ENCODE results near the gene CDON. TPM values are rescaled to one million over a fixed set of nuclear protein-coding genes. Genes with fewer than 3 reads are reported as not detected.

Gene CDON
- total and polyA plus RNA-seq, 2 of the 13 experiments (the other 11 are each of a cell fraction or from before 2014, with no cell fraction given): 9.6 to 12.8 TPM

DNA sequence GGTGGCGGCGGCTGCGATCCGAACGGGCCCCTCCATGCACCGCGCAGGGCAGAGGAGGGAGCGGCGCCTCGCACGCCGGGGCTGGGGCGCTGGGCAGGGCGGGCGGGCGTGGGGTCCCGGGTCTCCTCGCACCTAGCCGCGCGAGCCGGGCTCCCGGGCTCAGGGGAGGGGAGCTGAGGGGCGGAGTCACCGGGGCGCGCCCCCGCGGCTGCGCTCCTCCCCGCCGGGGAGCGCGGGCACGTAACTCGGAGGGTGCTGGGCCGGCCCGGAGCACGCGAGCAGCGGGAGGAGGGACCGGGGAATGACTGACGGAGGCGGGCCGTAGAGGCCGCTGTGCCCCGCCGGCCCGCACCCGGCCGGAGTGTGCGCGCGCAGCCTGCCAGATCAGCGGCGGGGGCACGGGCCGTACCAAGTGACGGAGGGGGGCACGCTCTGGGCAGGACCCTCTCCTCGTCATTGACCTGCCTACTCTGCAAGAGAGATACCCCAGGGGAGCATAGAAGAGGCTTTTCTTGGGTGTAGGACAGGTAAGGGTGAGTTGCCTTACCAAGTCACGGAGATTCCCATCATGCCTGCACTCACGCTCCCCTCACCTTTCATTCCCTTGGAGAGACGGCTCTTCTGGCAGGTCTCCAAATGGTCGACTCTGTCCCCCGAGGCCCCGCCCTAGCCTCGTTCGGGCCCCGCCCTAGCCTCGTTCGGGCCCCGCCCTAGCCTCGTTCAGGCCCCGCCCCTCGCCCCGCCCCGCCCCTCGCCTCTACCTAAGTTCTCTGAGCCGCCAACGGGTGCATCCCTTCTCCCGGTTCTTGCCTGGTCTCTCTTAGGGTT lies at the start of gene CDON (continued):
- TF ChIP-seq TCF7 (IDR thresholded peaks at IDR 0.05; ENCODE audit: low read depth): no peak
- no peak for TF ChIP-seq PAWR (CRISPR knock-in tag; IDR thresholded peaks at IDR 0.05; ENCODE audit: borderline replicate concordance)
- no peak for TF ChIP-seq MZF1 (CRISPR knock-in tag; IDR thresholded peaks at IDR 0.05; ENCODE audit: borderline replicate concordance)
- TF ChIP-seq, protein P1, sequence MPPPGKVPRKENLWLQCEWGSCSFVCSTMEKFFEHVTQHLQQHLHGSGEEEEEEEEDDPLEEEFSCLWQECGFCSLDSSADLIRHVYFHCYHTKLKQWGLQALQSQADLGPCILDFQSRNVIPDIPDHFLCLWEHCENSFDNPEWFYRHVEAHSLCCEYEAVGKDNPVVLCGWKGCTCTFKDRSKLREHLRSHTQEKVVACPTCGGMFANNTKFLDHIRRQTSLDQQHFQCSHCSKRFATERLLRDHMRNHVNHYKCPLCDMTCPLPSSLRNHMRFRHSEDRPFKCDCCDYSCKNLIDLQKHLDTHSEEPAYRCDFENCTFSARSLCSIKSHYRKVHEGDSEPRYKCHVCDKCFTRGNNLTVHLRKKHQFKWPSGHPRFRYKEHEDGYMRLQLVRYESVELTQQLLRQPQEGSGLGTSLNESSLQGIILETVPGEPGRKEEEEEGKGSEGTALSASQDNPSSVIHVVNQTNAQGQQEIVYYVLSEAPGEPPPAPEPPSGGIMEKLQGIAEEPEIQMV (CRISPR knock-in tag; IDR thresholded peaks at IDR 0.05; ENCODE audit: low read depth): no peak; the same call in 1 of the 2 replicates
- TF ChIP-seq TAF1 (CRISPR knock-in tag; IDR thresholded peaks at IDR 0.05): peak; percentile 35; the same call in 1 of the 2 replicates
- TF ChIP-seq ZNF335 (CRISPR knock-in tag; IDR thresholded peaks at IDR 0.05): no peak
- TF ChIP-seq, protein P2, sequence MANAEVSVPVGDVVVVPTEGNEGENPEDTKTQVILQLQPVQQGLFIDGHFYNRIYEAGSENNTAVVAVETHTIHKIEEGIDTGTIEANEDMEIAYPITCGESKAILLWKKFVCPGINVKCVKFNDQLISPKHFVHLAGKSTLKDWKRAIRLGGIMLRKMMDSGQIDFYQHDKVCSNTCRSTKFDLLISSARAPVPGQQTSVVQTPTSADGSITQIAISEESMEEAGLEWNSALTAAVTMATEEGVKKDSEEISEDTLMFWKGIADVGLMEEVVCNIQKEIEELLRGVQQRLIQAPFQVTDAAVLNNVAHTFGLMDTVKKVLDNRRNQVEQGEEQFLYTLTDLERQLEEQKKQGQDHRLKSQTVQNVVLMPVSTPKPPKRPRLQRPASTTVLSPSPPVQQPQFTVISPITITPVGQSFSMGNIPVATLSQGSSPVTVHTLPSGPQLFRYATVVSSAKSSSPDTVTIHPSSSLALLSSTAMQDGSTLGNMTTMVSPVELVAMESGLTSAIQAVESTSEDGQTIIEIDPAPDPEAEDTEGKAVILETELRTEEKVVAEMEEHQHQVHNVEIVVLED (CRISPR knock-in tag; IDR thresholded peaks at IDR 0.05; ENCODE audit: borderline replicate concordance): peak; percentile 37; the same call in 1 of the 2 replicates
- no peak for TF ChIP-seq ZNF235 (CRISPR knock-in tag; IDR thresholded peaks at IDR 0.05; ENCODE audit: borderline replicate concordance)
- no peak for TF ChIP-seq MED8 (CRISPR knock-in tag; IDR thresholded peaks at IDR 0.05; ENCODE audit: insufficient replicate concordance)
- TF ChIP-seq, protein P3, sequence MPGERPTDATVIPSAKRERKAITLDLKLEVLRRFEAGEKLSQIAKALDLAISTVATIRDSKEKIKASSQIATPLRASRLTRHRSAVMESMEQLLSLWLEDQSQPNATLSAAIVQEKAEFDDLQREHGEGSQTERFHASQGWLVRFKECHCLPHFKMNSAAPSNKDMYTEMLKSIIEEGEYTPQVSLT (CRISPR knock-in tag; IDR thresholded peaks at IDR 0.05; ENCODE audit: borderline replicate concordance, low read depth): no peak
- no peak for TF ChIP-seq LCORL (IDR thresholded peaks at IDR 0.05)
- no peak; the same call in 1 of the 2 replicates for TF ChIP-seq LCORL (CRISPR knock-in tag; IDR thresholded peaks at IDR 0.05)
- TF ChIP-seq PRMT3 (CRISPR knock-in tag; IDR thresholded peaks at IDR 0.05; ENCODE audit: borderline replicate concordance, low read depth): no peak
- no peak for TF ChIP-seq TCF12 (IDR thresholded peaks at IDR 0.05)
- TF ChIP-seq TCF12 (CRISPR knock-in tag; IDR thresholded peaks at IDR 0.05): no peak
- no peak for TF ChIP-seq ZNF44 (CRISPR knock-in tag; IDR thresholded peaks at IDR 0.05)
- TF ChIP-seq GTF2F1 (IDR thresholded peaks at IDR 0.05; ENCODE audit: low read length): no peak
- TF ChIP-seq, protein P4, sequence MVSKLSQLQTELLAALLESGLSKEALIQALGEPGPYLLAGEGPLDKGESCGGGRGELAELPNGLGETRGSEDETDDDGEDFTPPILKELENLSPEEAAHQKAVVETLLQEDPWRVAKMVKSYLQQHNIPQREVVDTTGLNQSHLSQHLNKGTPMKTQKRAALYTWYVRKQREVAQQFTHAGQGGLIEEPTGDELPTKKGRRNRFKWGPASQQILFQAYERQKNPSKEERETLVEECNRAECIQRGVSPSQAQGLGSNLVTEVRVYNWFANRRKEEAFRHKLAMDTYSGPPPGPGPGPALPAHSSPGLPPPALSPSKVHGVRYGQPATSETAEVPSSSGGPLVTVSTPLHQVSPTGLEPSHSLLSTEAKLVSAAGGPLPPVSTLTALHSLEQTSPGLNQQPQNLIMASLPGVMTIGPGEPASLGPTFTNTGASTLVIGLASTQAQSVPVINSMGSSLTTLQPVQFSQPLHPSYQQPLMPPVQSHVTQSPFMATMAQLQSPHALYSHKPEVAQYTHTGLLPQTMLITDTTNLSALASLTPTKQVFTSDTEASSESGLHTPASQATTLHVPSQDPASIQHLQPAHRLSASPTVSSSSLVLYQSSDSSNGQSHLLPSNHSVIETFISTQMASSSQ (IDR thresholded peaks at IDR 0.05; ENCODE audit: low read depth): no peak
- TF ChIP-seq, protein P4 (CRISPR knock-in tag; IDR thresholded peaks at IDR 0.05; ENCODE audit: borderline replicate concordance): peak; percentile 66; the same call in 1 of the 2 replicates
- peak; percentile 76 for TF ChIP-seq NFIC (IDR thresholded peaks at IDR 0.05; ENCODE audit: low read length)
- 0 out of 2 replicates have a peak, but pooled peaks have one; percentile 33 for TF ChIP-seq ZNF414 (CRISPR knock-in tag; IDR thresholded peaks at IDR 0.05)

Data from HepG2 (cell line).